Hepatic stellate cell (primary cell): ENCODE measurements around the gene TBX21.

Experiments
- DNase-seq: peaks from one replicate; pipeline ENCODE4 v3.0.0; 2011; ENCODE audit warnings: low spot score

TBX21 gene

GRCh38 chr17:47713980-47714700, 18.9 kb upstream of the TBX21 start:
- DNase-seq = no peak

- DNase-seq = no peak
Measured at GRCh38 chr17:47714773-47715396, 18.2 kb upstream of the TBX21 start.

- no peak for DNase-seq
Measured at GRCh38 chr17:47715669-47716325, 17.2 kb upstream of the TBX21 start.

GRCh38 chr17:47716375-47716774, 16.7 kb upstream of the TBX21 start:
- DNase-seq = no peak

GRCh38 chr17:47717261-47717697, 15.8 kb upstream of the TBX21 start:
- no peak for DNase-seq

- DNase-seq = no peak
Measured at GRCh38 chr17:47717979-47718621, 14.9 kb upstream of the TBX21 start.

GRCh38 chr17:47718634-47719405, 14.2 kb upstream of the TBX21 start:
- DNase-seq = no peak

GRCh38 chr17:47719411-47720152, 13.5 kb upstream of the TBX21 start:
- peak; percentile 90 for DNase-seq

GRCh38 chr17:47720196-47720595, 12.8 kb upstream of the TBX21 start:
- DNase-seq = no peak

GRCh38 chr17:47720754-47721533, 12.1 kb upstream of the TBX21 start:
- DNase-seq = peak; percentile 71

GRCh38 chr17:47721725-47722124, 11.3 kb upstream of the TBX21 start:
- DNase-seq = no peak

- no peak for DNase-seq
Measured at GRCh38 chr17:47724705-47725104, 8.3 kb upstream of the TBX21 start.

GRCh38 chr17:47725446-47726111, 7.5 kb upstream of the TBX21 start:
- DNase-seq = no peak

- no peak for DNase-seq
Measured at GRCh38 chr17:47726796-47727703, 6.0 kb upstream of the TBX21 start.

GRCh38 chr17:47727704-47728036, 5.4 kb upstream of the TBX21 start:
- no peak for DNase-seq

GRCh38 chr17:47728214-47728877, 4.7 kb upstream of the TBX21 start:
- DNase-seq = no peak

GRCh38 chr17:47729476-47729875, 3.6 kb upstream of the TBX21 start:
- DNase-seq = no peak

- DNase-seq = no peak
Measured at GRCh38 chr17:47730681-47731080, 2.4 kb upstream of the TBX21 start.
